ENCODE measurements around the gene GHR.

GHR gene

DNA sequence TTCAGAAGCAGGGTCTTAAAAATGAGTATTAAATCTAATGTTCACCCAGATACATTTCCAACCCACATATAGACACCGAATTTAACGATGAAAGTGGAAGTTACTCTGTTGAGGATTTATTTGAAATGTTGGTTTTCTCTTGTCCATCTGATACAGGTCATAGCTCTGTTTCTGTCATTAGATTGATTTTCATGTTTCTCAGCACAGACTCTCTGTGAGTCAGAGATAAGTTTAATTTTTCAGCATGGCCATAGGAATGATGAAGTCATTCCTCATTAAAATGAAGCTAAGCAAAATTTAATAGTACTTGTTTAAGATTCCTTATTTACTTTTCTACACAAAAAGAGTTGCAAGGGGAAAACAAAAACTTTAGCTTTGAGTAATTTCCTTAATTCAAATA lies 38.8 kb downstream of the GHR start:
- DNase-seq (ENCODE audit: low read depth) = no peak

DNA sequence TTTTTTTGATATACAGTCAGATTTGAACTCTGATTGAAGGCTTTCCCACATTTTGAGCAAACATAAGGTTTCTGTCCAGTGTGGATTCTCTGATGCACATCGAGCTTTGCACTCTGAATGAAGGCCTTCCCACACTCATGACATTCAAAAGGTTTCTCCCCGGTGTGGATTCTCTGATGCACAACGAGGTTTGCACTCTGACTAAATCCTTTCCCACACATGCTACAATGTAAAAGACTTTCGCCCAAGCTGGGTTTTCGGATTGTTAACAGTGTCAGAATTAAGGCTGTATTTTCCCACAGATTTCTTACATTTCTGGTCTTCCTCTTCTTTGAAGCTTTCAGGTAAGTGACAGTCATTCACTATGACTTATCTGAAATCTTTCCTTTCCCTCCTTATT lies 44.3 kb downstream of the GHR start:
- DNase-seq (ENCODE audit: low read depth) = no peak

DNA sequence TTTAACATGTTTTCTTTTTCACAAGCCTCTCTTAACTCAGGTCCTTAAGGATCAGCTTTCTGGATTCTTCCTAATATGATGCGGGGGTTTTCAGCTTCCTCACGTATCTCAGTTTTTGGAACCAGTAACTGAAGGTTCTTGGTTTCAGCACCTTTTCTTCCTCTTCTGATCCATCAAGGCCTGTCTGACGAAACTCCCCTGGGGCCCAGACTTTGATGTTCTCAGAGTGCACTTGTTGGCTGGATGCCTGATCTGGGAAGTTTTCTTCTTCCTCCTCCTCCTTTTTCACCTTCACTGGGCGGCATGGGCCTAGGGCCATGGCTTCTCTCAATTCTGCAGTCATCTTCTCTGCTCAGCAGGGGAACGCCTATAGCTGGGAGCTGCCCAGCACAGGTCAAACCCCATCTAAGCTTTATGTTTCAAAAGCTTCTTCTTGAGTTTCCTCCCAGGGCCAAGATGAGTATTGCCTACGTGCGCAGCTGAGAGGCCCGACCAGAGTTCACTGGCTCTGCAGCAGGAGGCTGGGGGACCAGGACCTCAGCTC lies 44.8 kb downstream of the GHR start:
- DNase-seq (ENCODE audit: low read depth) = no peak

DNA sequence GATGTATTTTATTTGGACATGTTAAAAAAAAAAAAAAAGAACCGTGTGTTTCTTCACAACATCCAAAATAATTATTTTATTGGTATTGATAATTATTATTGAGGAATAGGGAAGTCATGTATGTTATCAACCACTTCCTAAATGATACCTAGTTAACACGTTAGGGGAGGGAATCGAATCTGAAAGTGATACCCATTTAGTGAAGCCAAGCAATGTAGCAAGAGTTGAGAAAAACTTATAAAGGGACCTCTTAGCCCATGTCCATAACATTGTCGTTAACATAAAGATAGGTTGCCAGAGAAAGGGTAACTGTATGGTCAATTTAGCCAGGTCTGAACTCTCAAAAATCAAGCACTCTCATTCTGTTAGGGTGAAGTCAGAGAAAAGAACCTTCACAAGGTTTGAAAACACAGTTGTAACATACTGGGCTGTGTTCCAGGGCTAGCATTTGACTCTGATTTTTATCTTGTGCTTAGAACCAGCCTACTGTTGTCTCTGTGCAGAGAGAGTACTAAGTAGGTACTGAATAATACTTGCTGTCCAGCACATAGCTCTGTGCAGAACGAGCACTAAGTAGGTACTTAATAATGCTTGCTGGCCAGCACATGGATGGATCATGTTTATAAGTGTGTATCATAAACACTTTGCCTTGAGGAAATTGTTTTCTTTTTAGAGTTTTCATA lies 60.4 kb downstream of the GHR start:
- DNase-seq (ENCODE audit: low read depth) = no peak

DNA sequence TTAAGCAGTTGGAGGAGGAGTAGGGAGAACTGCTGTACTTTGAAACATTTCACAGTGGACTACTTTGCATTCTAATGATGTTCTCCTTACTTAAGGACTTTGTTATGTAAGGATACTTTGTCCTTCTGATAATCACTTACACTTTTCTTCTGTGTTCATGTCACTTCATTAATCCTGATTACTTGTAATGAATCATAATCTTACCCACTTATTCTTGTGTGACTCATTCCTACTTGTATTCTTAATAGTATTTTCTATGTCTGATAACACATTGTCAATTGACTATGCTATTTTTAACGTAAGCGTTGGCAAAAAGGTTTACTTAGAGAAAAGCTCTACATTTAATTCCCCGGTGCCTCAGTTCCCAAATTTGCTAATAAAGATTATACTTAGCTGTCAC lies 63.8 kb downstream of the GHR start:
- no peak for DNase-seq (ENCODE audit: low read depth)

DNA sequence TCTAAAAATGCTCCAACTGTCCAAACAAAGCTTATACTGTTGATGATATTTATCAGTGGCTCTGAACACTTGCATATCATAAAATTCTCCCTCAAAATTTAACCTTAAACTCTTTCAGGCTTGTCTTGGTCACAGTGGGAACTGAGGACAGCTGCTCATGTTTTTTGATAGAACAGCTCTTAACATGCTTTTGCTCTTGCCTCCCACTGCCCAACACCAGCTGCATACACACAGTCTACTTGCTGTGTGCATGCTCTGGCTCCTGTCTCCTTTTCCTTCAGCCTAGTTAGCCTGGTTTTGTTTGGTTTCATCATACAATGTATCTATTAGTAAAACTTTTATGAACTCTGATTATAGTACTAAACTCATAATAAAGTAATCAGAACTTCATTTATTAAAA lies 64.6 kb downstream of the GHR start:
- no peak for DNase-seq (ENCODE audit: low read depth)

DNA sequence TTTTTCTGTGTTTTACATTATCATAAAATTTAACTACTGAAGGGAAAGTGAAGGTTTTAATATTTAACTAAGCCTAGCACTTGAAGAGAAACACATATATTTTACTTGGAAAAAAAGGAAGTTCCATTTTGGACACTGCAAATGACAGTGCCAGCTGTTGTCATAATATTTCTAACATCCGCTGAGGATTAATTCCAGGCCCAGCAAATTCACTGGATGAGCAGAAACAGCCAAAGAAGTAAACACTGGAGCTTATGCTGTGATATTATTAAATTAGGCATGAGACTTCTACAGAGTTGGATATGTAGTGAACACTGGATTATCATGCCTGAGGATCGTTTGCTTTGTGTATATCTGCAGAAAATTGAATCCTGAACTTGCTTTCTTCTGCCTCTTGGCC lies 67.6 kb downstream of the GHR start:
- DNase-seq (ENCODE audit: low read depth) = no peak

DNA sequence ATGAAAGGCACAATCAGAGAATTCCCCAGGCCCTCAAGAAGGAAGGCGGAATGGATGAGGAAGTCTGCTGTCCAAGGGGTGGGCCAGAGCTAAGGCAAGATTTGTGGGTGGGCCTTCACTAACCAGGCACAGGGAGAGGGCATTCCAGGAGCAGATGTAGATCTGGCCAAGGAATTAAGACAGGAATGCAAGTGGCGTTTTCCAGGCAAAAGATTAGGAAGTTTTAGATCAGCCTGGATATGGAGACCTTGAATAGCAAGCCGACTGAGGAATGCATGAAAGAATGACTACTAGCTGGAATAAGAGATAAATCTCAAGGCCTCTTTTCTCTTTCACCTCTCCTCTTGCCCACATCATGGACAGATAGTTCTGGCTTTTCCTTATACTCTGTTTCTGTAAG lies 68.5 kb downstream of the GHR start:
- DNase-seq (ENCODE audit: low read depth) = no peak

DNA sequence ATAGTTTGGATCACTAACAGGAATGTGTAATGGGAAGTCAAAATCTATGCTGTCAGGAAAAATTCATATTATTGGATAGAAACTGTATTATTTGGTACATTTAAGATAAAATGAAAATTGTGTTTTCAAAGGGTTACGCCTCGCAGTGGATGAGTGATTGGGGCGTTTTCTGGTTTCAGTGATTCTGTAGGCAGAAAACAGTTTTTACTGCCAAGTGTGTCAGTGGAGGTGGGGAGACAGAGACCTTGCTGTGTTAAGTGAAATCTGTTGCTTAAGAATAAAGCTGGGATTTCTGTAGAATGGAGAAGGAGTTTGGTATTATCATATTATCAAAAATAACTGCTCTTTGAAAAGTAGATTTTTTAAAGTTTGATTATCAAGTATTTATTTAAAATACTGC lies 69.7 kb downstream of the GHR start:
- DNase-seq (ENCODE audit: low read depth) = no peak

DNA sequence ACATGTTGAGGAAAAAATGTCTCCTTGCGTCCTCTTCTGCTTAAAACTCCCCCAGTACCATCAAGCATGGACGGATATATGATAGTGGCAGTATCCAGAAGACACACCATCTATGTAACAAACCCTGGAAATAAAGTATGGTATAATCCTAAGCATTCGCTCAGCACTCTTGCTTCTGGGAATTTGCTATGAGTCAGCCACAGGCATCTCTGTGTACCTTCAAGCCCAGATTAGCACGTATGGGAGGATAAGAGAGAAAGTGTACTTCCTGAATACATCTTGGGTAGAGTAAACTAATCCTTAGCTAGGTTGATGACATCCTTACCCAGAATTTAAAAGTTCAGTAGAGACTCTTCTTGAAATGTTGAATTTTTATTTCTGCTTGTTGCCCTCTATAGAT lies 71.2 kb downstream of the GHR start:
- DNase-seq (ENCODE audit: low read depth) = no peak

DNA sequence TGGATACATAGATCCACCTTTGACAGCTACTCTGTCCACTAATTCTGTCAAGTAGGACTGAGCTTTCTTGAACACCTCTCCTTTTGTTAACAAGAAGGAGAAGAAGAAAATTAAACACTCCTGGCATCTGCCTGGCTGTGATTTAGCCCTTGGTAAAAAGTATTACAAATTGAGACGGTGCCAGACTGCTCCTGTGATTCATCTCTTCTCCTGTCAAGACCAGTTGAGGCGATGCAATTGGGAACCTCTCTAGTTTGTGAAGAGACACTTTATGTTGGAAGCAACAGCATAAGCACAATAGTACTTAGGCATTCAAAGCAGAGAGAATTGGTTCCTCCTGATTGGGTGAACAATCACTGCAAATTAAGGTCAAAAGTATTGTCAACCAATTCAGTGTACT lies 72.7 kb downstream of the GHR start:
- DNase-seq (ENCODE audit: low read depth) = no peak

DNA sequence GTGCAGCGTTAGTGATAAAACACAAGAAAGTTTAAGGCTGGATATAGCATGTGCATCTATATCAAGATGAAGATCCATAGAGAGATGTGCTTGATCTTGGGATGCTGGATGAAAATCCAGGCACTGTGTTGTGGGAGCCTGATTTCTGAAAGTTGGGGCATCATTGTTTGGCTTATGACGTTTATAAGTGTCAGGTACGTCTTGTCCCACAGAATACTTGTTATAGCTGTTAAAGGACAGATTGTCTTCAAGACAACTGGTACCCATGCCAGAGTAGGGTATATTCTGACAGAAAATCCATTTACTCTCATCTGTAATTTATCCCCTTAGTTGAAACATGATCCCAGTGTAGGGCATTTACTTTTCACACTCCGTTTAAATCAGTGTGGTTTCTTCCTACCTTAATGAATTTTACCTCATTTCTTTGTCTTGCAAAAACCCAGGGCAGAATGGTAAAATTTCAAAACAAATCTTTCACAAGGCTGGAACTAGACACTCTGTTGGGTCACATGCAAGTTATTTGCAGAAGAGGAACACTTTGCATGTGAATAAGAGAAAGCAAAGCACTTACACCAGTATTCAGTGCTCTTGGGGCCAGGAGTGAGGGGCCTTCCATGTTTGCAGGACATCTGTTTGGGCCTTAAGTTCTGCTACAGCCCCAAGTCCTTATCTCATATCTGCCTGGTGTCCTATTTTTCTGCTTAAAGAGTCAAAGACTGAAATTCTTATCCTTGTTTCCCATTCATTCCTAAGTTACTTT lies 73.3 kb downstream of the GHR start:
- no peak for DNase-seq (ENCODE audit: low read depth)

DNA sequence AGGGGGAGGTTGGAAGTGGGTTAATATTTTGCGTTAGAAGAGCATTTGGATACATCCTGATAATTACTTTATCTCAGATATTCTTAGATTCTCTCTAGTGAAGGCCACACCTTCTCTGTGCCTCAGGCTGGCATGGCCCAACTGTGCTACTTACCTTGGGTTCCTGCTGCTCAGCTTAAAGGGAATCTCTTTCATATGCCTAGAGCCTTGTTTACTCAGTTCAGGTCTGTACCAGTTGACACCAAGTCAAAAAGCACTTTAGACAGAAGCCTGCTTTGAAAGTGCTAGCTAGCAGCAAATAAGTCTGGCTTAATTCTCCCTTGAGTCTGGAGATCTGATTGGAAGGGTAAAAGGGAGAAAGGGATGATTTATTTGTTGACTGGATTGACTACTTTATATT lies 74.8 kb downstream of the GHR start:
- DNase-seq (ENCODE audit: low read depth) = no peak

DNA sequence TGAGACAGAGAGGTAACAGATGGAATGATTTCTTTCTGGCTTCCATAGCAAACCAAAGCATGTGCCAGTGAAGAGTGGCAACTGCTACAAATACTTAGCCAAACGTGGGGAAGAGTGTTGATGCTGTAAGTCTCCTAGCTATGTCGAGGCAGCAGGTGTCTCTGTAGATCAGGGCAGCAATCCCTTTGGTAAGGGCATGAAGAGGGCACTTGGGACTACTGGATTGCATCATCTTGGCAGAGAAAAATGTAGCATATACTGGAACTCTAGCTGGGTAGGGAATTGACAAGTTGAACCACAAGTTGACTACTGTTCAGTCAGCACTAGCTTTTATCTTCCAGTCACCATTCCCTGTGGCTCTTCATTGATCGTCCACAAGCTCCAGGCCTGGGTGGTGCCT lies 75.8 kb downstream of the GHR start:
- no peak for DNase-seq (ENCODE audit: low read depth)

DNA sequence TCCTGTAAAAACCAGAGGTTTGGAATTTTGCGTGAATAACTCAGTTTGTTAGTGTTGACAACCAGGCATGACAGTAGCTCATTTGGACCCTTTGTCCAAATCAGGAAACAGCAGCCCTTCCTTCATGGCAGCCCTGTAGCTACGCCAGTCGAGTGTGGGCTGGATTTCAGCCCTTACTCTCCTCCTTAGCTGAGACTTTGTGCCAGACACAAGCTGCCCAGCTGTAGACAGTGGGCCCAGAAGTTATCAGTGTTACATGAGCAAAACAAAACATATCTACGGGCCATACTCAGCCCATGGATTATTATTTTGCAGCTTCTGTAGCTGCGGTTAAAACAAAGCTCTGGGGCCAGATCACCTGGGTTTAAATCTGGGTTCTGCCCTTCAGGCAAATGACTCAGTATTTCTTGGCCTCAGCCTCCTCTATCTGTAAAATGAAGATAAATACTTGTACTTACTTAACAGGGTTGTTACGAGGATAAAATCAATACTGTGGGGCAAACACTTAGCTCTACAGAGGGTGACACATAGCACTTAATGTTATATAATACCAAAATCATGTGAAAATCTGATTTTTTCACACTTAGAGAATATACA lies 76.9 kb downstream of the GHR start:
- no peak for DNase-seq (ENCODE audit: low read depth)

DNA sequence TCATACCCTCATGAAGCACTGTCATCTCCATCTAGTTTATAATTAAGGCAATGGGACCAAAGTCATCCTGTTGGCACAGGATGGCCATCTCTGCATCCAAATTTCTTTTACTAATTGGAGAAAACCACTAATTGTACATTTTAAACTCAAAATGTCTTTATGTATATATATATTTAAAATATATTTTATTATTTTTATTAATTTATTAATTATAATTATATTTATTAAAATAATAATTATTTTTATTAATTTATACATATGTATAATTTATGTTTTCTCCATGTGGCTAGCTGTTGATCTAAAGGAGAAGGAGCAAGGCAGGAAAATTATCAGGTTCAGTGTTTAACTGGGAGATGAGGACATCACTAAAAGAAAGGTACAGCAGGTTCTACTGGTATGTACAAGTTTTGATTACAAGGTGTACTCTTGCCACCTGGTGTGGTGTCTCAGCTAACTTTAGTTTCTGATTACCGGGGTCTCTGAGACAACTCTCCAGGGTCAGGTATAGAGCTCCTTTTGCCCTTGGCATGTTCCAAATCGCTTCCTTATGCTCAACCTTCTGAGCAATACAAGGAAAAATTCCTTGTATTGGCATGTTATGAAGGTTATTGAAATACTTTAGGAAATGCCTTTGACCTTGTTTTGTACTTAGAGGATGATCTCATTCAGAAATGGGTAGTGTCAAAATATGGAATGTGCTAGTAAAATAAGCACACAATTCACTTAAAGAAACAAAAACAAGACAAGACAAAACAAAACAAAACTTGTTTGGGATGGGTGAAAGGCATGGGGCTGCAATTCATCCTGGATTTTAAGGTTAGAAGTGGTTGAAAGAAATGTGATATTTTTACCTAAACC lies 79.6 kb downstream of the GHR start:
- no peak for DNase-seq (ENCODE audit: low read depth)

DNA sequence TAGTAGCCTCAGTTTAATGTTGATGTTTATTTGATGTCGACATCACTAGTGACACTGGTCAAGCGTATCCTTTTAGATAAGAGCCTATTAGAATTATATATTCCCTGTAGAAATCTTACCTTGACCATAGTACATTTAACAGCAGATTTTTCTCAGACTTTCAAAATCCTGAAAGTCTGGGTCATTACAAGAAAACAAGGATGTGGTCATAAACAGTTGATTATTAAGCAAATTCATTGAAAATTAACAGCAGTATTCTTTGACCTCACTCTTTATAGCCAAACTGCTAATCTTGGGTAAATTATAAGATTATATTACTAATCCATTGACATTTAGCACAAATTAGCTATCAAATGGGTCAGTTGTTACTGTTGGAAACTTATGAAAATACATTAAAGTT lies 83.4 kb downstream of the GHR start:
- no peak for DNase-seq (ENCODE audit: low read depth)

DNA sequence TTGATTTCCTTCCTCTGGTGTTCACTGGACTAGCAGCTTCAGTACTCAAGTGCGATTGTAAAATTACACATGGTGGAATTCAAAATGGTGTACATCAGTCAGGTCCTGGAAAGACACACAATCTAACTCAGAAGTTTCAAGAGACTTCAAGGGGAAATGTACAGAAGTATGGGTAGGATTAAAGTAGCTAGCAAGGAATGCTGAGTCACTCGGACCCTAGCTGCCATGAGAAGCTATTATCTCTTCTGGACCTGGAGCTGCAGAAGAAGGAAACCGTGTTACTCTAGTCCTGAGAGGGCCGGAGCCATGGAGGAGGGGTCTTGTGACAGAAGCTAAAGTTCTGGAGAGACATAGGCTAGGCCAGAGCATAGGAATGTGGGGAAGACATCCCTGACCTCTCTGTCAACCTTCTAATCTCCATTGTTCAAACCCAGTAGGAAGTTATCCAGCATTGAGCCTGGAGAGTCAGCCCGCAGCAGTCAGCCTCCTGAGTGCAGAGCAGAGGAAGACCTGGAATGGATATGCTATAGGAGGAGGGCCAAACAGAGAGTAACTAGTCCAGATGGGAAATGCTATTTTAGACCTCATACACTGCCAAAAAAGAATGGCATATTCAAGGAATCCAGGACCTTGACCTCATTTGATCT lies 84.3 kb downstream of the GHR start:
- DNase-seq (ENCODE audit: low read depth) = no peak

DNA sequence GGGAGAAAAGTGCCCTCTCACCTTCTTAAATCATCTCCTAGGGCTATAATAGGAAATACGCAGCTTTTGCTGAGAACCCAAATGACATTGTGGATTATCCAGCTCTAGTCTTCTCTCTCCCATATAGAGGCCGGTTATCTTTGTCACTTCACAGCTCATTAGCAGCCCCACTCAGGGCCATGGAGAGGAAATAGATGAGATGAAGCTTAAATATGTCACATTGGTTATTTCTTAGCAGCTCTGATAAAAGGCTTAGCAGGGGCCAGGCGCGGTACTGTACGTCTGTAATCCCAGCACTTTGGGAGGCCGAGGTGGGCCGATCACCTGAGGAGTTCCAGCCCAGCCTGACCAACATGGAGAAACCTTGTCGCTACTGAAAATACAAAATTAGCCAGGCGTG lies 90.0 kb downstream of the GHR start:
- DNase-seq (ENCODE audit: low read depth) = no peak

DNA sequence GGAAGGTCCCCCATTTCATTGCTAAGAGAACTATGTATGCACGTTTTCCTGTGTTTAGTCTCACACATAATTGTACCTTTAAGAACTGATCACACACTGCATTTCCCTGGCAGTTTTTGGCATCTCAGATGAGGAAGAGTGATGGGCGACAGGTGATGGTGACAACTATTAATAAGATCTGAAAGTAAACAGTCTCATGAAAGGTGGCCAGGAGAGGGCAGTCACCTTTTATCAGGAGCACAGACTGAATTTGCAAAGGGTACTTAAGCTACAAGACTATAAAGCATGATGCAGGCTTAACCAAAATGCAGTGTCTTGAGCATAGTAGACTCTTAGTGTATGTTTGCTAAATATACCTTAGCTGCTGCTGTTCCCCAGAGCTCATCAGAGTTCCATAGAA lies 91.5 kb downstream of the GHR start:
- no peak for DNase-seq (ENCODE audit: low read depth)

DNA sequence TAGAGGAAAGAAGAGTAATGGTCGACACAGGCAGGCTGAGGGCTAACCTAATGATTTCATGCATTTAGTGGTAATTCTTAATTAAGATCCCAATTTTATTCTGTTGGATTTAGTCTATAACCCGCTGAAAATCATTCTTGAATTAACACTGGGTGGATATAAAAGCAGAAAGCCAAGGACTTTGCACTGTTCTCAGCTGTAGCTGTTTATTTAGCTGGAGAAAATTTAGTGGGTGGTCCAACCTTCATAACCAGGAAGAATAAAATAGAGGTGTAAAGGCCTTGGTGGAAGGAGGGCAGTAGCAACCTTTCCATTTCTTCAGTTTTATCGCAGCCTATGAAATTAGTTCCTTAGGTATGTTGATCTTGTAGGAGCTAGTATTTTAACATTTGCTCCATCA lies 92.3 kb downstream of the GHR start:
- no peak for DNase-seq (ENCODE audit: low read depth)

Measured in stimulated activated CD8-positive, alpha-beta memory T cell treated with anti-CD3 and anti-CD28 coated beads, Interleukin-15, amount 100 ng/mL, for 24 hours (primary cell).